Activated naive CD4-positive, alpha-beta T cell treated with Interleukin-2 at 50 U/mL for 16 hours (primary cell): Measurements from ENCODE around the gene SDHB.

Source experiments
- DNase-seq: peaks from one replicate; pipeline ENCODE4 v3.0.0-alpha.2; 2020

The SDHB gene

DNA sequence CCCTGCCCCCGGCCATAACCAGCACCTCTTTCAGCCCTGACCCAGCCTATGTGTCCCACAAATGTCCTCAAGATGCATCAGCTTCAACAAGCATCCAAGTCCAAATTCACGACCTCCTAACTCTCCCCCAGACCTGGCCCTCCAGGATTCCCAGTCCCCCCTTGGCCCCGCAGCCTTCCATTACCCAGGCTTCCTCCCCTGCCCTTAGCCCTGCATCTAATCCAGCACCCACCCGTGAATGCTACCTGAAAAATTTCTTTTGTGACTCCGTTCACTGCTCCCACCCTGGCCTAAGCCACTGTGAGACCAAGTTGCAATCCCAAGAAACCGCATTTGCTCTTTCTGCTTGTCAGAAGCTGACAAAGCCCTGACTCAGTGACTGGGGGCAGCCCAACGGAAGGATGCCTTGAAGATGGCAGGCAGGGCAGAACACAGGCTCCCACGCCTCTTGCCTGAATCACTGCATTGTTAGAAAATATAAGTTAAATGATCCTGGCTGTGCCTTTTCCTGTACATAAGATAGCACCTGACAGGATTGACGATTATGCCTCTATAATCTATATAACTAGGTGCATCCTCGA is 72.5 kb downstream of the SDHB start:
- DNase-seq: no peak

DNA sequence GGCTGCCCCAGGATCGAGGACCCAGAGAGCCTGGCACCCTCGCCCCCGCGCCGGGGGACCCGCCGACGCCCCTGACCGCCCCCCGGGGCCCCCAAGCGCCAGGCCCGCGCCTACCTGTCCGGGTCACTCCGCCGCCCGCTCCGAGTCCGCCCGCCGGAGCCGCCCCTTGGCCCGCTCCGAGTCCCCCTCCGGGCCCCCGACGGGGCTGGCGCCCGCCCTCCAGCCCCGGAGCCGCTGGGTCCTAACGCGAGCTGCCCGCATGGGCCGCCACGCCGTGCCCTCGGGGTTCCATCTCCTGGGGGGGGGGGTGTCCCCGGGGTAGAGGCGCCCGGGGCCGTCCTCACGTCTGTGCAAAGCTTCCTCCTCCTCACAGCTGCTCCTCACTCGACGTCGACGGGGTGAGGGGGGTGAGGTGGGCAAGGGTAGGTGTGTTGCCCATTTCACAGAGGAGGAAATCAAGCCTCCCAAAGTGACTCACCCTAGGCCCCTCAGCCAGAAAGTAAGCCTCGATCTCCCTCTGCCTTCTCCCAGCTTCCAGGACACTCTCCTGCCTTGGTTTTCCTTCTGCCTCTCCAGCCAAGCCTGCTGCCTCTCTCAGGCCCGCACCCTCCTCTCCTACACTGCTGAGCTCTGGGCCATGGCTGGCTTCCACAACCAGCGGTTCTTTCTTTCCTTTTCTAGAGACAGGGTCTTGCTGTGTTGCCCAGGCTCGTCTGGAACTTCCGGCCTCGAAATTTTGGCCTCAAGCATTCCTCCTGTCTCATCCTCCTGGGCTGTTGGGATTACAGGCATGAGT is 73.2 kb downstream of the SDHB start, which contains the start of gene MFAP2:
TSS of gene MFAP2 (minus strand) at position 148 of the 796 bp plus-strand sequence. CDS start 2,347 bp downstream, outside the sequence.
- DNase-seq: peak; percentile 9

DNA sequence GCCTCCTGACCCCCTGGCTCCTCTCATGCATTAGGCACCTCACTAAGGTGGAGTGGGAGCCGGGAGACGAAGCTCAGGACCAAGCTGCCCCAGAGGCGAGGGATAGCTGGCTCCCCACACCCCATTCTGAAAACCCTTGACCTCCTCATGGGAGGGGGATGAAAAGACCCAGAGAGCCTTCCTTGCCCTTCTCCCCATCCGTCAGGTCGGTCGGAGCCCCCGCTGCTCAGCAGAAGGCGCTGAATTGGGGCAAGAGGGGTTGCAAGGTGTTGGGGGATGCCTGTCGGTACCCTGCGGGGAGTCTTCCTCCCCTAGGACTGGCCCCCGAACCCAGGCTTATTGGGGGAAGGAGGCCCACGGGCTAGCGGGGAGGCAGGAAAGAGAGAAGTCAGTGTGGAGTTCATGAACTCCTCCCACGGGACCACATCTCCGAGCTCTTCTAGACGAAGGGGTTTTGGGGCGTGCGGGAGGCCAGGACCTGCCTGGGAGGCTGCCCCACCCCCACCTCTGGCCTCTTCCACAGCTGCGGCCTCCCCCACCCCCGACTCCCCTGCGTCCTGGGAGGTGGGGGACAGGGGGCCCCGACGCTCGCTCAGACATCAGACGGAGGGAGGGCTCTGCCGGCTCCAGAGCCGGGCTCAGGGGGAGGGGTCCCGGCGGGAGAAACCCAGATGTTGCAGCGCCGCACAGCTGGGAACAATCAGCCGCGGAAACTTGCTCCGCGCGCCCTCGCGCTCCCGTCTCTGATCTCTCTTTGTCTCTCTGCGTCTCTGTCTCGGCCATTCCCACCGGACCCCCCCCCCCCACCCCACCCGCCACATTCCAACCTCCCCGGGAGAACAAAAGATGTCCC is 74.1 kb downstream of the SDHB start:
- no peak for DNase-seq

DNA sequence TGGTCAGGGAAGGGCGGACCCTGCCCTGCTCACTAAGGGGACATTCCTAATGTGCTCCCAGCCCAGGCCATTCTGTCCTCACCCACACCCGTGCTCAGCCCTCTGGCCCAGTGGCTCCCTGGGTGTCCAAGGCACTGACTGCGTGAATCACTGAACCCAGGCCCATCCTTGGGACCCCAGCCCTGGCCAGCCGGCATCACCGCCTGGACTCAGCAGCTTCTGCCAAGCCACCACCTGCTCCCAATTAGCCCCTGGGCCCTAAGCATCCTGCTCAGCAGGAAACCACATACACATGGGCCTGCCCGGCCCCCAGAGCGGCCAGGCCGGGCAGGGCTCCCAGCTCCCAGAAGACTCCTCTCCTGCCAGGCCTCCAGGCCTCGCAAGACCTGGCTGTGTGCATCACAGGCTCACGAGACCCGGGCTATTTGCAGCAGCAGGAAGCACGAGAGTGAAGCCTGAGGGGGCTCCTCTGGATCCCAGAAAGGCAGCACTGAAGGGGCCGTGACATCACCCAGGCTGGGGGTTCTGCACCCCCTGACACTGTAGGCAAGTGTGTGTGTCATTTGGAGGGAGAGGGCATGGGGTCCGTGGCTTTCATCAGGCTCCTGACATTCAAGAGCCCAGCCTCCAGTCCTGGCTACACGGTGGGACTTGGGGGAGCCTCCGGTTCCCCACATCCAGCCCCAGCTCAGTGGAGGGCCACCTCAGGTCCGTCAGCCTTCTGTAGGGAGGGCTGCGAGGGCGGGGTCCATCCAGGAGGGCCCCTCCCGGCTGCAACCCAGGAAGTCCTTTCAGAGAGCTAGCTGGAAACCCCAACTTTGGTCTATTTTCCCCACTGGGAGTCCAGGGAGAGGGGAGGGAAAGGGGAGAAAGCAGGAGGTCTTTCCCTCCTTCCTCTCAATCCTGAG is 75.0 kb downstream of the SDHB start:
- DNase-seq: no peak

GRCh38 chr1:16978139-16978538 is 75.7 kb downstream of the SDHB start:
- no peak for DNase-seq

GRCh38 chr1:16977377-16977776 is 76.5 kb downstream of the SDHB start:
- DNase-seq: no peak

GRCh38 chr1:16976966-16977365 is 76.9 kb downstream of the SDHB start:
- DNase-seq: no peak

DNA sequence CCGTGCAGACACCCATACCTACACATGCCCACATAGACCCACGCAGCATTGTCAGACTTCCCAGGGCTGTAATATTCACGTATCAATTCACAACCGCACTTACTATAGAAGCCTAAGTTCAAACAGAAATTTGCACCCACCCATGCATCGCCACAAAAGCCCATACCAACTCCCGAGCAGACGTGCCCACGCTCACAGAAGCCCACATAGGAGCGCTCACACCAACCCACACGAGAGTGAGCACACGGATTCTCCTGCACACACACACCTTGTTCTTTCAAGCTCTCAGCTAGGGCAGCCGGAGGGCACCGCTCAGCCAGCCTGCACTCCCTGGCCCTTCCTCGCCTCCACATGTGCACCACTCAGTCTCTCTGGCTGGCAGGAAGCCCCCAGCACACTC is 78.0 kb downstream of the SDHB start:
- no peak for DNase-seq

- no peak for DNase-seq
These were observed 78.6 kb downstream of the SDHB start for GRCh38 chr1:16975211-16975610.

GRCh38 chr1:16973215-16973614 is 80.6 kb downstream of the SDHB start:
- no peak for DNase-seq

- DNase-seq: no peak
These were observed 81.5 kb downstream of the SDHB start for GRCh38 chr1:16972189-16972895.

GRCh38 chr1:16971341-16972188 is 82.3 kb downstream of the SDHB start:
- DNase-seq: no peak

DNA sequence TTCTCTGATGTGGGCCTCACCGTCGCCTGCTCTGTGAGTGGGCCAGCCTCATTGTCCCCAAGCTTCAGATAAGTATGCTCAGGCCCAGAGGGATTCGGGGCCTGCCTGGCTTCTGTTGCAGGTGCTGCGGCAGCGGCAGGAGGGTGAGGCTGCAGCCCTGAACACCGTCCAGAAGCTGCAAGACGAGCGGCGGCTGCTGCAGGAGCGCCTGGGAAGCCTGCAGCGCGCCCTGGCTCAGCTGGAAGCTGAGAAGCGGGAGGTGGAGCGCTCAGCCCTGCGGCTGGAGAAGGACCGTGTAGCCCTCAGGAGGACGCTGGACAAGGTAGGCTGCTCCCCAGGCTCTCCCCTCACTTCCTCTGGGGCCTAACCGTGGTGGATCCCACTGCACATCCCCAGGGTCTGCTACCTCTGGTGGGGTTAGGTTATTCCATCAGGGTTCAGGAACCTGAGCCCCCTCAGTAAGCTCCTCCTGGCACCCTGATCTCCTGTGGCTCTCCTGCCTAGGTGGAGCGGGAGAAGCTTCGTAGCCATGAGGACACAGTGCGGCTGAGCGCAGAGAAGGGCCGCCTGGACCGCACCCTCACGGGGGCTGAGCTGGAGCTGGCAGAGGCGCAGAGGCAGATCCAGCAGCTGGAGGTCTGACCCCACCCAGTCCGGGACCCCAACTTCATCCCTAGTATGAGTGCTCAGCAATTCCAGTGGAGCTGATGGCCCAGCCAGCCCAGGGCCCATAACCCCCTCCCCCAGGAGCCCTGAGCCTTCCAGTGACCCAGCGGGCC is 83.5 kb downstream of the SDHB start:
- no peak for DNase-seq

GRCh38 chr1:16969651-16970050 is 84.2 kb downstream of the SDHB start:
- no peak for DNase-seq

GRCh38 chr1:16969057-16969611 is 84.7 kb downstream of the SDHB start:
- DNase-seq: no peak
